ENCODE measurements around the gene OTULINL. TPM values are rescaled to one million over a fixed set of nuclear protein-coding genes. Genes with fewer than 3 reads are reported as not detected.

The OTULINL gene
- total and polyA plus RNA-seq, 5 donors, result 0.72 to 5.6 (median 4.4) TPM

DNA sequence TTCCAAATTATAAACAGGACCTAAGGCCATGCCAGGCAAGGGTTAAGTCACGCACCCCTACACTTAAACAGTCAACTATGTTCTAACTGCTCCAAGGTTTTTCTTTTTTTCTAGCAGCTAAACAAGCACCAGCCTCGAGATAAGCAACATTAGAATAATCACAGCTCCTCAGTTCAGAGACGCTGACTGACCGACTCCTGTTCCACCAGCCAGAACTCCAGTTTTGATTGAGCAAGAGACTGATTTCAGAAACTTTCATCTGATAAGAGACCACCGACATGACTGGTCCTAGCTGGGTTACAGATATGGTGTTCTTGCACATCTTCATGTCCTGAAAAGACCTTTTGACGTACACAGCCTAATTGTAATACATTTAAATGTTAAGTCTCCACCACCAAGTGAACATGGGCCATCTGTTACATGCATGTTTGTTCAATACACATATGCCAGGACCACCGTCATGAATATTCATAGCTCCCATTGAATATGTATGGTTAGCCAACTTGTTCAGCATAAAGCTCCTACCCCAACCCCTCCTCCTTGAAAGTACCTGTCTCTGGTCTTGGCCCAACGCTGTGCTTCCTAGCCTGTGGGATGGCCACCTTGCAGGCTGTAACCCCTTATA, 23.7 kb upstream of the OTULINL start:
- Histone ChIP-seq H3K4me3 (ENCODE audit: low read length) (no peak overlapping the region), H3K4me1 (ENCODE audit: control insufficient read depth, insufficient read depth, low read length) (no peaks in the 10 kb centered on the region), H3K27ac (ENCODE audit: low read length) (no peak overlapping the region), H3K9me3 (ENCODE audit: control insufficient read depth, low read length) (peaks cover 3% of the 10 kb centered on the region), H3K27me3 (ENCODE audit: control insufficient read depth, insufficient read depth) (no peaks in the 10 kb centered on the region)
- no peak for DNase-seq
- intact Hi-C loops (cut with DNase I), result no loop called here
- ATAC-seq, result no peak
- WGBS, result 50% methylated on average over 8 of the region's 8 CpGs

GRCh38 chr5:14560091-14560595, 21.4 kb upstream of the OTULINL start:
- peaks cover 3% of the 10 kb centered on the region for H3K9me3 ChIP-seq (ENCODE audit: control insufficient read depth, low read length)
- intact Hi-C loops (cut with DNase I), result no loop called here
- WGBS, result 61% methylated on average over 10 of the region's 10 CpGs
- DNase-seq (no peak), ATAC-seq (no peak)
- no peaks in the 10 kb centered on the region for H3K27me3 ChIP-seq (ENCODE audit: control insufficient read depth, insufficient read depth)
- no peak overlapping the region for H3K27ac ChIP-seq (ENCODE audit: low read length)
- no peaks in the 10 kb centered on the region for H3K4me1 ChIP-seq (ENCODE audit: control insufficient read depth, insufficient read depth, low read length)
- no peak overlapping the region for H3K4me3 ChIP-seq (ENCODE audit: low read length)

- Histone ChIP-seq H3K4me3 (ENCODE audit: low read length) (no peak overlapping the region), H3K9me3 (ENCODE audit: control insufficient read depth, low read length) (no peaks in the 10 kb centered on the region), H3K27me3 (ENCODE audit: control insufficient read depth, insufficient read depth) (no peaks in the 10 kb centered on the region), H3K27ac (ENCODE audit: low read length) (no peak overlapping the region), H3K4me1 (ENCODE audit: control insufficient read depth, insufficient read depth, low read length) (no peaks in the 10 kb centered on the region)
- DNase-seq (no peak), ATAC-seq (no peak)
- intact Hi-C loops (cut with DNase I), result no loop called here
- 91% methylated on average over 3 of the region's 3 CpGs for WGBS
These were observed 19.9 kb upstream of the OTULINL start for GRCh38 chr5:14561741-14562140.

DNA sequence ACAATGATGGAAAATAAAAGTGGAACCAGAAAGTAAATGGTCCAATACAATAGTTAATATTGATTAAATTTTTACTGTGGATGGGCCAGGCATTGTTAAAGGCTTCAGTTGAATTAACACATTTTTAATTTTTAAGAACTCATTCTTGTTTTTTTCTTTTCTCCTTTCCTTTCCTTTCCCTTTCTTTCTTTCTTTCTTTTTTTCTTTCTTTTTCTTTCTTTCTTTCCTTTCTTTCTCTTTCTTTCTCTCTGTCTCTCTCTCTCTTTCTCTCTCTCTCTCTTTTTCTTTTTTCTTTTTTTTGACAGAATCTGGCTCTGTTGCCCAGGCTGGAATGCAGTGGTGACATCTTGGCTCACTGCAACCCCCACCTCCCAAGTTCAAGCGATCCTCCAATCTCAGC, 13.3 kb upstream of the OTULINL start:
- Histone ChIP-seq H3K9me3 (ENCODE audit: control insufficient read depth, low read length) (peaks cover 3% of the 10 kb centered on the region), H3K27me3 (ENCODE audit: control insufficient read depth, insufficient read depth) (no peaks in the 10 kb centered on the region), H3K27ac (ENCODE audit: low read length) (no peak overlapping the region), H3K4me3 (ENCODE audit: low read length) (no peak overlapping the region), H3K4me1 (ENCODE audit: control insufficient read depth, insufficient read depth, low read length) (no peaks in the 10 kb centered on the region)
- ATAC-seq (no peak), DNase-seq (no peak)
- intact Hi-C loops (cut with DNase I), result no loop called here
- WGBS, result 90% methylated on average over 1 of the region's 1 CpG

DNA sequence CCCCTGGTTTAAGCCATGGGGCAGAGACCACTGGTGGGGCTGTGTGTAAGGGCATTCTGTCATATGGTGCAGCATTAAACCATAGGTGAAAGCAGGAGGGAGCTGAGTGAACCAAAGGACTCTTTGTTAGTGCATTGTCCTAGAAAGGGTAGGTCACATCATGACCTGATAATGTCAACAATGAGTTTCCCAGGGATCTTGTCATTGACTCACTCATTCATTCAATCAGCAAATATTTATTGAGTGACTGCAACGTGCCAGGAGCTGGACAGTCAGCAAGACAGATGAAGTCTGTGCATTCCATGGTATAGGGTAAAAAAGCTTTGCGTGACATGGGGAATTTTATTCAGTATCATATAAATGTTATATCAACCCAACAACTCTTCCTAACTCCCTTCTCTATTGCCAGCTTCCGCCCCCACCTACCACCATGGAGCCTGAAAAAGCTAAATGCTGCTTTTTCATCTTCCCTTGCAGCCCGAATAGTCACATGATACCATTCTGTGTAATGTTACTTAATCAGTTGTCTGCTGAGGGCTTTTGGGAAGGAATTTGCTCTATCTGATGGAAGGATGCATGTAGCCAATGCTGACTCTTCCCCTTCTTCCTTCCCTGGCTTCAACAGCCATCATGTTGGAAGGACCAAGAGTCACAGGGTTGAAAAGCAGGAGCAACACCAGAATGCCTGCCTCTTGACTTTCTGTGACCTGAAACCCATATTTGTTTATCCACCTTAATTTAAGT, 11.5 kb upstream of the OTULINL start:
- H3K27me3 ChIP-seq (ENCODE audit: control insufficient read depth, insufficient read depth), result no peaks in the 10 kb centered on the region
- H3K4me3 ChIP-seq (ENCODE audit: low read length), result no peak overlapping the region
- peaks cover 6% of the 10 kb centered on the region for H3K4me1 ChIP-seq (ENCODE audit: control insufficient read depth, insufficient read depth, low read length)
- 78% methylated on average over 4 of the region's 4 CpGs for WGBS
- intact Hi-C loops (cut with DNase I), result no loop called here
- DNase-seq (no peak), ATAC-seq (no peak)
- H3K27ac ChIP-seq (ENCODE audit: low read length), result no peak overlapping the region
- peaks cover 4% of the 10 kb centered on the region for H3K9me3 ChIP-seq (ENCODE audit: control insufficient read depth, low read length)

- Histone ChIP-seq H3K27ac (ENCODE audit: low read length) (no peak overlapping the region), H3K4me1 (ENCODE audit: control insufficient read depth, insufficient read depth, low read length) (peaks cover 6% of the 10 kb centered on the region), H3K4me3 (ENCODE audit: low read length) (no peak overlapping the region), H3K27me3 (ENCODE audit: control insufficient read depth, insufficient read depth) (no peaks in the 10 kb centered on the region), H3K9me3 (ENCODE audit: control insufficient read depth, low read length) (peaks cover 5% of the 10 kb centered on the region)
- DNase-seq (no peak), ATAC-seq (no peak)
- intact Hi-C loops (cut with DNase I), result no loop called here
- WGBS, result 93% methylated on average over 1 of the region's 1 CpG
These were observed 9.7 kb upstream of the OTULINL start for GRCh38 chr5:14571901-14572300.

GRCh38 chr5:14572385-14572784, 9.2 kb upstream of the OTULINL start:
- Histone ChIP-seq H3K27me3 (ENCODE audit: control insufficient read depth, insufficient read depth) (no peaks in the 10 kb centered on the region), H3K27ac (ENCODE audit: low read length) (no peak overlapping the region), H3K4me1 (ENCODE audit: control insufficient read depth, insufficient read depth, low read length) (peaks cover 6% of the 10 kb centered on the region), H3K4me3 (ENCODE audit: low read length) (no peak overlapping the region), H3K9me3 (ENCODE audit: control insufficient read depth, low read length) (peaks cover 6% of the 10 kb centered on the region)
- ATAC-seq, result no peak
- no peak for DNase-seq
- intact Hi-C loops (cut with DNase I), result no loop called here

GRCh38 chr5:14572836-14573235, 8.8 kb upstream of the OTULINL start:
- Histone ChIP-seq H3K27ac (ENCODE audit: low read length) (no peak overlapping the region), H3K4me3 (ENCODE audit: low read length) (no peak overlapping the region), H3K27me3 (ENCODE audit: control insufficient read depth, insufficient read depth) (no peaks in the 10 kb centered on the region), H3K4me1 (ENCODE audit: control insufficient read depth, insufficient read depth, low read length) (peaks cover 6% of the 10 kb centered on the region), H3K9me3 (ENCODE audit: control insufficient read depth, low read length) (peaks cover 8% of the 10 kb centered on the region)
- DNase-seq, result no peak
- intact Hi-C loops (cut with DNase I), result no loop called here
- WGBS, result 88% methylated on average over 4 of the region's 4 CpGs
- ATAC-seq, result peak in 1 of 2 donors; percentile 13

DNA sequence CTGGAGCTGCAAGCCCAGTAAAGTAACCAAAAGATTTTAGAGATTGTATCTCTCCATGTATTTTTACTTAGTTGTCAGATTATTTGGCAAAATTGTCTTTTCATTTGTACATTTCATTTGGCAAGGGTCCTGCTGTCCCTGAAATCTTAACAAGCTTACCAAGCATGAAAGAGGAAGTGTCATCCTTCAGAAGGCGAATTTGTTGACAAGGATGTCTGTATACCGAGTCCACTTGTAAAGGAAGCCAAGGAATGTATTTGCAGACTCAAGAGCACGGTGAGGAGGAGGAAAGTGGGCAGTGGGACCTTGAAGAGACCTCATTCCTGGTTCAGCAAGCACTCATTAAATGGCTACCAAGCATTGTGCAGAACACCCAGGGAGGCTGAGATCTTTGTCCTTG, 7.5 kb upstream of the OTULINL start:
- H3K4me3 ChIP-seq (ENCODE audit: low read length), result no peak overlapping the region
- H3K4me1 ChIP-seq (ENCODE audit: control insufficient read depth, insufficient read depth, low read length), result peaks cover 6% of the 10 kb centered on the region
- DNase-seq (no peak), ATAC-seq (no peak)
- no peaks in the 10 kb centered on the region for H3K27me3 ChIP-seq (ENCODE audit: control insufficient read depth, insufficient read depth)
- no peak overlapping the region for H3K27ac ChIP-seq (ENCODE audit: low read length)
- 22% methylated on average over 3 of the region's 3 CpGs for WGBS
- intact Hi-C loops (cut with DNase I), result no loop called here
- H3K9me3 ChIP-seq (ENCODE audit: control insufficient read depth, low read length), result peaks cover 10% of the 10 kb centered on the region

GRCh38 chr5:14574891-14575508, 6.6 kb upstream of the OTULINL start:
- Histone ChIP-seq H3K9me3 (ENCODE audit: control insufficient read depth, low read length) (peaks cover 10% of the 10 kb centered on the region), H3K27ac (ENCODE audit: low read length) (peak overlapping the region; percentile 23), H3K27me3 (ENCODE audit: control insufficient read depth, insufficient read depth) (no peaks in the 10 kb centered on the region), H3K4me1 (ENCODE audit: control insufficient read depth, insufficient read depth, low read length) (peaks cover 6% of the 10 kb centered on the region), H3K4me3 (ENCODE audit: low read length) (no peak overlapping the region)
- DNase-seq, result peak; percentile 44 to 70 (median 70)
- peak; percentile 80 to 85 for ATAC-seq
- intact Hi-C loops (cut with DNase I), result no loop called here
- 84% methylated on average over 2 of the region's 2 CpGs for WGBS

- Histone ChIP-seq H3K4me3 (ENCODE audit: low read length) (no peak overlapping the region), H3K27ac (ENCODE audit: low read length) (no peak overlapping the region), H3K9me3 (ENCODE audit: control insufficient read depth, low read length) (peaks cover 10% of the 10 kb centered on the region), H3K4me1 (ENCODE audit: control insufficient read depth, insufficient read depth, low read length) (peaks cover 6% of the 10 kb centered on the region), H3K27me3 (ENCODE audit: control insufficient read depth, insufficient read depth) (no peaks in the 10 kb centered on the region)
- intact Hi-C loops (cut with DNase I), result no loop called here
- no peak for DNase-seq
- 85% methylated on average over 7 of the region's 7 CpGs for WGBS
- ATAC-seq, result no peak
These were observed 5.4 kb upstream of the OTULINL start for GRCh38 chr5:14576206-14576605.

Measured in right cardiac atrium (tissue), 5 donors.